Measurements from ENCODE around the gene PDF.
"Not testable (repeated sequence)": the region's sequence is repeated elsewhere in the genome, so short reads cannot be mapped to it uniquely, and the experiment has no call there.

The PDF gene, protein sequence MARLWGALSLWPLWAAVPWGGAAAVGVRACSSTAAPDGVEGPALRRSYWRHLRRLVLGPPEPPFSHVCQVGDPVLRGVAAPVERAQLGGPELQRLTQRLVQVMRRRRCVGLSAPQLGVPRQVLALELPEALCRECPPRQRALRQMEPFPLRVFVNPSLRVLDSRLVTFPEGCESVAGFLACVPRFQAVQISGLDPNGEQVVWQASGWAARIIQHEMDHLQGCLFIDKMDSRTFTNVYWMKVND

DNA sequence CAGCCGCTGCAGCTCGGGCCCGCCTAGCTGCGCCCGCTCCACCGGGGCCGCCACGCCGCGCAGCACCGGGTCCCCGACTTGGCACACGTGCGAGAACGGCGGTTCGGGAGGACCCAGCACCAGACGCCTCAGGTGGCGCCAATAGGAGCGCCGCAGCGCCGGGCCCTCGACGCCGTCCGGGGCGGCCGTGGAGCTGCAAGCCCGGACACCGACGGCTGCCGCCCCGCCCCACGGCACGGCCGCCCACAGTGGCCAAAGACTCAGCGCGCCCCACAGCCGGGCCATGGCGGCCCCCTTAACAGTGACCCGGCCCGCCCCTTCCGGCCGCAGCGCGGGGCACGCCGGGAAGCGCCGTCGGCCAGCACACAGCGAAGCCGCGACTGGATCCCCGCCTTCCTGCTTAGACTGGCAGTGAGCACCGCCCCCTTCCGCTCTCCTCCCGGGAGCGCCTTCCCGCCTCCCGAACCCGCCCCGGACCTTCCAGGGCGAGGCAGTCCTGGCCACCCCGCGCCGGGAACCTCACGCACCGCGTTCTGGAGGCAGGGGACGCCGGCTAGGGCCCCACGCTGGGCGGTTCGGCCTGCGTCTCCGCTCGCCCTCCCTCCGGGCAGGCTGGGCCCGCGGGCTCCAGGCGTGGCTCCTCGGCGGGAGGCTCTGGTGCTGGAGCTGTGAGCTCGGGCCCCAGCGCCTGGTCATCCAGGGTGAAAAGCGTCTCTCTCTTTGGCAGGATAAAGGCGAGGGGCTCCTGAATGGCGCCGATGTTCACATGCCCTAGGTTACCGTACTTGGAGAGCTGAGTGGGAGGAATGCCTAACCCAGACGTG lies at the start of gene PDF:
Gene PDF (minus strand): TSS at position 303 of the 824 bp plus-strand sequence. CDS start 18 bp downstream, at position 285.
- peak; percentile 82 to 83 for DNase-seq (ENCODE audit: low read depth in 2 of 2)

DNA sequence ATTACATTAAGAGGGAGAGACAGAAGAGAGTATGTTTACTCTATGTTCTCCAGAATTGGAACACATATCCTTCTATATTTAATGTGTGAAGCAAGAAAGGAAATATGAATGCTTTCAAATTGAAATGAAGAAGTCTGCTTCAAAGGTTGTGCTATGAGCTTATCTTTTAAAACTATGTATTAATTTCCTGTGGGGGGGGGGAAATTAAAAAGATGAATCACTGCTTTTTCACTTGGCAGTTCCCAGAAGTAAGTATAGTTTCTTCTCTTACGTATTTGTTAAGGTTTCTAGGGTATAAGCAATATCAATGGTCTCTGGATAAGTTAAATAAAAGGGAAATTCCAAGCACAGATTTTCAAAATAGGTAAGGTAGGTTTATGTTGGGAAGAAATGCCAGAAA lies 48.4 kb upstream of the PDF start:
- no peak for DNase-seq (ENCODE audit: low read depth in 2 of 2)

DNA sequence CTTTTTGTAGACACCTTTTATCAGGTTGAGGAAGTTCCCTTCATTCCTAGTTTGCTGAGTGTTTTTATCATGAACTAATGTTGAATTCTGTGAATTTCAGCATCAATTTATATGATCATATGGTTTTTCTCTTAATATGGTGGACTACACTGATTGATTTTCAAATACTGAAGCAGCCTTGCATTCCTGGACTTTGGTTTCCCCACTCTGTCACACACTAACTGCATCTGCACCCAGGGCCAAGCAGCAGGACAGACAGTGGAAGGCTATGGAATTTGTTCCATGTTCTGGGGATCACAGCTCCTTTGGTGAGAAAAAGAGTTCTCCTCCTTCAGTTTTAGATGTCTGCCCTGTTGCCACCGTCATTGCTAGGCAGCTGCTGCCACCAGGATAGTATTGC lies 47.6 kb upstream of the PDF start:
- no peak for DNase-seq (ENCODE audit: low read depth in 2 of 2)

DNA sequence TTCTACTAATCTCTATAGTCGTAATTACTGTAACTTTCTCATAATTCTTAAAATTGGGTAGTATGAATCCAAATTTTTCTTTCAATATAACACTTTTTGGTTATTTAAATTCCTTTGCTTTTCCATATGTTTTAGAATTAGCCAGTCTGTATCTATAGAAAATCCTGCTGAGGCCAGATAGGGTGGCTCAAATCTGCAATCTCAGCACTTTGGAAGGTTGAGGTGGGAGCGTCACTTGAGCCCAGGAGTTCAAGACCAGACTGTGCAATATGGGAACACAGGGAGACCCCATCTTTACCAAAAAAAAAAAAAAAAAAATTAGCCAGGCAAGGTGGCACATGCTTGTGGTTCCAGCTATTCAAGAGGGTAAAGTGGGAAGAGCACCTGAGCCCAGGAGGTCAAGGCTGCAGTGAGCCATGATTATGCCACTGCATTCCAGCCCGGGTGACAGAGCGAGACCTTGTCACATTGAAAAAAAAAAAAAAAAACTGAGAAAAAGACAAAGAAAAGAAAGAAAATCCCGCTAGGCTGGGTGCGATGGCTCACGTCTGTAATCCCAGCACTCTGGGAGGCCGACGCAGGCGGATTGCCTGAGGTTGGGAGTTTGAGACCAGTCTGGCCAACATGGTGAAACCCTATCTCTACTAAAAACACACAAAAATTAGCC lies 46.1 kb upstream of the PDF start:
- no peak for DNase-seq (ENCODE audit: low read depth in 2 of 2)

DNA sequence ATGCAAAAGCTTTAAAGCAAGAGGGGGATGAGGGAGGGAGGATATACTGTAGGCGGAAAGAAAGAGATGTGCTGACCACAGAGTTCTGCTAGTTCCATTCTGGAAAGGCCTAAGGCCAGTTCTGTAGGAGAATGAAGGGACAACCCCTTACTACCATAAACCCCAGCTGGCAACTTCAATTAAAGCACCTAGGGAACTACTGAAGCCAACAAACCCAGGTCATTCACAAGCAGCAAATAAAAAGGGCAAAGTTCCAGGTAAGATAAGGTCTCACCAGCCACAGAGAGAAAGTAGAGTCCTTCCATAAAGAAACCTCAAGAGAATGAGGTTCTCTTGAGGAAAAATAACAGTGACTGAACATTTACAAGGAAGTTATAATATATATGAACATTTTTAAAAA lies 42.6 kb upstream of the PDF start:
- no peak for DNase-seq (ENCODE audit: low read depth in 2 of 2)

DNA sequence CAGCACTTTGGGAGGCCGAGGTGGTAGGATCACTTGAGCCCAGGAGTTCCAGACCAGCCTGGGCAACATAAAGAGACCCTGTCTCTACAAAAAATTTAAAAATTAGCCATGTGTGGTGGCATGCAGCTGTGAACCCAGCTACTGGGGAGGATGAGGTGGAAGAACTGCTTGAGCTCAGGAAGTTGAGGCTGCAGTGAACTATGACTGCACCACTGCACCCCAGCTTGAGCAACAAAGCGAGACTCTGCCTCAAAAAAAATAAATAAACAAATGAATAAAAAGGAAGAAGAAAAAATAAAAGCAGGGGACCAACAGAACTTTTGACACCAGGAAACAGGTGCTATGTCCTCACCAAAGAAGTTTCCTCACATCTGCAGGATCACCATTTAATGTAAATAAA lies 41.2 kb upstream of the PDF start:
- DNase-seq (ENCODE audit: low read depth in 2 of 2) = no peak

DNA sequence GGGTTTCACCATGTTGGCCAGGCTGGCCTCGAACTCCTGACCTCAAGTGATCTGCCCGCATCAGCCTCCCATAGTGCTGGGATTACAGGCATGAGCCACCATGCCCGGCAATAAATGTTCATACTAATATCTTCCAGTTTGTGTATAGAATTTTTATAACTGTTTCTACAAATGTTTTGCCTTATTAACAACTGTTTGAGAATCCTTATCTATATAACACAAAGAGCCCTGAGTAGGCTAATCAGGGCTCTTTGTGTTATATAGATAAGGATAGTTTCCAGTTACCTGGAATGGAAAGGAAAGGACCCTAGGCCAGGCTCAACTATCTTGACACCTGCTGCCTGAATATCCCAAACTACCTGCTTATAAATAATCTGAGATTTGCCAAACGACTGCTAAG lies 38.5 kb upstream of the PDF start:
- DNase-seq (ENCODE audit: low read depth in 2 of 2) = no peak

DNA sequence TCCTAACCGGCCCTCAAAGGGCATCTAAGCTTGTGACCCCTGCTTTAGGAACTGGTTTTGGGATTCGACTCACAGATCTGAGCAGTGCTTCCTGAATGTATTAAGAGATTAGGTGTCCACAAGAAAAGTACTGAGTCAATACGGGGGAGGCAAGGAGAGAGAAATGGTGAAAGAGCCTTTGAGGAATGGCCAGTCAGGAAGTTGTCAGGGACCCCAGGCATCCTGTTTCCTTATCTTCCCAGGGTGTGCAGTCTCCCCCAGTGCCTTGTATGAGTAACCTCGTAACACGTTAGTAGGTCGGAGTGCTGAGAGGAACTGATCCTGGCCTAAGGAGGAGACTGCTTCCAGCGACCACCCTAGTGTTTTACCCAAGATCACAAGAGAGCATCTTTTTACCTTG lies 37.6 kb upstream of the PDF start:
- DNase-seq (ENCODE audit: low read depth in 2 of 2) = no peak

DNA sequence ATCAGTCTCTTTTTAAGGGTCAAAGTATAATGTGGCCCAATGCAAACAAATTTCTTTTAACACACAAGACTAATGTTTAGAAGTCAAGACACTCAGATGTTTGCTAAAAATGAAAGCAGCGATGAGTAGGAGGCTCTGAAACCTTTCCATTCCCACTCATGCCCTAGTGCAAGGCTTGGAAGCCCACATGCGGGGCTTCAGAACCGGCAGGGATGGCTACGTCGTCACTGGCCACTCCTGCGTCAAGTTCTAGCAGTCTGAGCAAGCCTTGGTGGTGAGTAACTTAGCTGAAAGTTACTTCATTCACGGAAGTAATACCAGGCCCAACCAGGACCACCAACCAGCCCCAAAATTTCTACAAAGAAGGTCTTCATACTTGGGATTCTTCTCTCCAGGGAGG lies 36.0 kb upstream of the PDF start:
- DNase-seq (ENCODE audit: low read depth in 2 of 2) = peak in 1 of 2 donors; percentile 25

DNA sequence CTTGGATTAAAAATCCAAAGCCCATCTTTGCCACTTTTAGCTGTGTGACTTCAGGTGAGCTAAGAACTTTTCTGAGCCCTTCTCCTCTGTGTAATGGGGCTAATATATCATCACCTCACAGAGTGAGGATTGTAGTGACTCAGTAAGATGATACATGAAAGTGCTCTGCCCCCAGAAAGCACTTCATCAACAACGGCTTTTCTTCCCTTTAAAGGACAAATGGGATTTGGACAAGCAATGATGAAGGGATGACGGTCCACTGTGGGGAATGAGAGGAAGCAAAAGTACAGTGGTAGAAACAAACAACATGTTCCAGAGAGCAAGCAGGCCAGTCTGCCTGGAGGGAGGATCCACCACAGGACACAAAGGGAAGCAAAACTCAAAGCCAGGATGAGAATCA lies 35.5 kb upstream of the PDF start:
- DNase-seq (ENCODE audit: low read depth in 2 of 2) = no peak

DNA sequence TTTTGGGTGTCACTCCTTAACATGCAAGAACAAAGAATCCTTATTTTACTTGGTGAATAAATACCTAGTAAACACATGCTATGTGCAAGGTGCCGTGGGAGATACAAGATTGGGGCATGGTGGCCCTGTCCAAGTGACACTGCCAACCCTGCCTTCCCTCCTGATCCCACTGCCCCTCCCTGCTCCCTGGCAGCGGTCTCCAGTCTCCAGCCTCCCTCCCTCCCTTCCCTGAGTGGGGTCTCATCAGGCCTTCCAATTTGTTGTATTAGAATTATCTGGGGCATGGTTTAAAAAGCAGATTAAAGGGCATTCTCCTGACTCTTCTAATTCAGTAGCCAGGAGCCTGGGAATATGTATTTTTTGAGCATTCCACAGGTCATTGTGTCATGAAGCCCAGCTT lies 33.7 kb upstream of the PDF start:
- no peak for DNase-seq (ENCODE audit: low read depth in 2 of 2)

DNA sequence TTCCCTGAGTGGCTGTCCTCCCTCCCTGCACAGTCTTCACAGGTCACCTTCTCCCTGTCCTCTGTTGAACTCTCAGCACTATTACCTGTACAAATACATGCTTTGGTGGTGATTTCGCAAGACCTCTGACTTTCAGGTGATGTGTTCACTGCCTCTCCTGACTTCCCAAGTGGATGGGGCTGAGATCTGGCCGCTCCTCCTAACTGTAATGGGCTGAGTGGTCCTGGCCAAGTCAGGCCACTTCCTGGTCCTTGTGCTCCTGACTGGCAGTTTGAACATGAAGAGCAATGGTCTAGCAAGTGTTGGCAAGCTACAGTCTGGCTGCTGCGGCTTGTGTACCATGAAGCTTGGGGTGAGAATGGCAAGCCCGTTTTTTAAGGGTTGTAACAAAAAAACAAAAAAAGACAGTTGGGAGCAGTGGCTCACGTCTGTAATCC lies 32.9 kb upstream of the PDF start:
- DNase-seq (ENCODE audit: low read depth in 2 of 2) = no peak

DNA sequence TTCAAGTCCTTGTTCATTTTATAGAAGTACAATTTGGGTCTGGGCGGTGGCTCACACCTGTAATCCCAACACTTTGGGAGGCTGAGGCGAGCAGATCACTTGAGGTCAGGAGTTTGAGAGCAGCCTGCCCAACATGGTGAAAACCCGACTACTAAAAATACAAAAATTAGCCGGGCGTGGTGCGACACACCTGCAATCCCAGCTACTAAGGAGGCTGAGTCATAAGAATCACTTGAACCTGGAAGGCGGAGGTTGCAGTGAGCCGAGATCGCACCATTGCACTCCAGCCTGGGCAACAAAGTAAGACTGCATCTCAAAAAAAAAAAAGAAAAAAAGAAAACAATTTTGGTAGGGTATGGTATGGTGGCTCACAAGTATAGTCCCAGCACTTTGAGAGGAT lies 29.7 kb upstream of the PDF start:
- not testable (repeated sequence) for DNase-seq (ENCODE audit: low read depth in 2 of 2)

DNA sequence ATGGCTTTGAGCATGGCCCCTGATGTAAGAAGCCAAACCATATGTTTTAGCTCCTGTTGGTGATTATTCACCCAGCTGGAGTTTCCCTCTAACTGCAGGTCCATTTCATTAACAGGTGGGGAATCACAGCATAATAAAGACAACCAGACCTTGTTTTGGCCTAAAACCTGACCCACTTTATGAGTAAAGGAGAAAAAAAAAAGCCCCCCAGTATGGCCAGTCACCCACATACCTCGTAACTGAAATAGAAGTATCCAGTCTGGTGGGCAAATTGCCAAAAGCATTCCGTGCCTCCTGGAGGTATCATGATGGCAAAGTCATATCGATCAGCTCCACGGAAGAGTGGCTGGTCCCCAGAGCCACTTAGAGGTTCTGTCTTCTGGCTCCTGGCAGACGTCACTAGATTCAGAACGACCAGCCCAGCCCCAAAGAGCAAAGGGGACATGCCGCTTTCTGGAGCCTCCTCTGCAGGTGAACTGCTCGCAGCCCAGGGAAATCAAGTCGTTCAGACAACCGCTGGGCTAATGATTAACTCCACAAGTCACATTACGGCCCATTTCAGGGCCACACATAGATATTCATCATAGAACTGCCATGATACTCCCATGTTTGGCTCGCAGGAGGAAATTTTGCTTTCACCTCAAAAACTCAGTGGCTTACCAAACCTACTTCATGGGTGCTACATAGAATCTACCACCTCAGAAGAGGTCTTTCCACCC lies 21.1 kb upstream of the PDF start, which contains the start of gene TMED6:
Gene TMED6 (minus strand): TSS at position 478 of the 719 bp plus-strand sequence. CDS start 33 bp downstream, at position 445.
- no peak for DNase-seq (ENCODE audit: low read depth in 2 of 2)

DNA sequence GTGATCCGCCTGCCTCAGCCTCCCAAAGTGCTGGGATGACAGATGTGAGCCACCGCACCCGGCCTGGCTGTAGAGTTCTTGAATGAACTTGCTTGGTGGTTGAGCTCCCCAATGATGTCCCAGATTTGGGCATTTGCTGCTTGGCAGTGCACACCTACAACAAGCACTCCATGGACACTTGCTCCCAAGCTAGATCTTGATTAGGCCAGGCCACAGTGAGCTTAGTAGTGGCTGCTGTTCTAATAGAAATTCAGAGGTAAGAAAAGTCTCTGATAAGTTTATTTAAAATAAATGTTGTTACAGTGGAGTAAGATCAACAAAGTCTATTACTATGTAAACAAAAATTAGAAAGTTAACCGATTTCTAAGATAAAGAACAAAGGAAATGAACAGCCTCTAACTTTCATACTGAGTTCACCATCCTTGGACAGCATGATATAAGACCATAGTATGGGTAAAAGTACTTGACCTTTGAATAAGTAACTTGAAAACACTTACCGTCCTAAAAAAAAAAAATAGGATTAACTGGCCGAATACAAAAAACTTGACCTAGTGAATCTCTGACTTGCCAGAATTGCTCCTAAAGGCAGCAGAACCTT lies 20.2 kb upstream of the PDF start:
- DNase-seq (ENCODE audit: low read depth in 2 of 2) = no peak

DNA sequence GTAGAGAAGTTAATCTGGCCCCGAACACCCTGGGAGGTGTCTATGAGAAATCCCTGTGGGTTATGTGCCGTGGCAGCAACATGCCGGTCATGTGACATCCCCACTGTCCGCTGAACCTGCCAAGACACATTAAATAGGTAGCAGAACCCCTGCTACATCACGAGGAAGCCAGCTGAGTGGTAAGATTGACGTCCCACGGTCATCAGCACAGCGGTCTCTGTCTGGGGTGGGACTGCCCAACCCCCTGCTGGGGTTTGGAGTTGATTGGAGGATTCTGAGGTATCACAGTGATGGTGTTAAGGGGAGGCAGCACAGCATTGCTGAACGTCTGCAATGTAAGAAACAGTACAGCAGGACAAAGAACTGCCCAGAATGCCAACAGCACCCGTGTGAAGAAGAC lies 19.1 kb upstream of the PDF start:
- no peak for DNase-seq (ENCODE audit: low read depth in 2 of 2)

DNA sequence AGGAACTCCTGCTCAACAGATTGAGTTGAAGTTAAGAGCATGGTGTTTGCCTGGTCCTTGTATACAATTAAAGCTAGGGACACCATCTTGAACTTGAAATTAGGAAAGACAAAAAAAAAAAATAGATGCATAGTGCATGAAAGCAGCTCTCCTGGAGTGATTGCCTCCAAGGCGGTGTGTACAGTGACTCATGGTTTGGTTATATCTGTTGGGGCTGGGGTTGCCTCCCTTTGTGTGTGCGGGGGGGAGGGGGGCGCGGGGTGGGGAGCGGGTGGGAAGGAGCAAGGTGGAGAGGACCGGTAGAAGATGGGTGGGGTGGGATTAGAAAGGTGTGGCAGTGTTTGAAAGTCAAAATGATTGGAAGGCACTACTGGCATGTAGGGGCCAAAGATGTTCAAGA lies 17.8 kb upstream of the PDF start:
- no peak for DNase-seq (ENCODE audit: low read depth in 2 of 2)

DNA sequence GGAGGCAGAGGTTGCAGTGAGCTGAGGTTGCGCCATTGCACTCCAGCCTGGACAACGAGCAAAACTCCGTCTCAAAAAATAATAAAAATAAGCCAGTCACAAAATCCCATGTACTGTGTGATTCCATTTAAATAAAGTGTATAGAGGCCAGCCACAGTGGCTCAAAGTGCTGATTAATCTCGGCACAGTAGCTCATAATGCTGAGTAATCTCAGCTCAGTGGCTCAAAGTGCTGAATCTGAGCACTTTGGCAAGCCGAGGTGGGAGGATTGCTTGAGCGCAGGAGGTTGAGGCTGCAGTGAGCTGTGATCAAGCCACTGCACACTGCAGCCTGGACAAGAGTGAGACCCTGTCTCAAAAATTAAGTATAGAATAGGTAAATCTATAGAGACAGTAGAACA lies 16.3 kb upstream of the PDF start:
- DNase-seq (ENCODE audit: low read depth in 2 of 2) = no peak

DNA sequence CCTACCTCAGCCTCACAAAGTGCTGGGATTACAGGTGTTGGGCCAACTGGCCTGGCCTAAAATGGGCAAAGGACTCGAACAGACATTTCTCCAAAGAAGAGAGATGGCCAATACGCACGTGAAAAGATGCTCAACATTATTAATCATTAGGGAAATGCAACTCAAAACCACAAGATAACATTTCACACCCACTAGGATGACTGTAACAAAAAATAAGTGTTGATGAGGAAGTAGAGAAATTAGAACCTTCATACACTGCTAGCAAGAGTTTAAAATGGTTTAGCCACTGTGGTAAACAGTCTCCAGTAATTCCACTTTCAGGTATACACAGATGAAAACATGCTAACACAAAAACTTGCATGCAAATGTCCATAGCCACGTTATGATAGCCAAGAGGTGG lies 15.5 kb upstream of the PDF start:
- DNase-seq (ENCODE audit: low read depth in 2 of 2) = no peak

DNA sequence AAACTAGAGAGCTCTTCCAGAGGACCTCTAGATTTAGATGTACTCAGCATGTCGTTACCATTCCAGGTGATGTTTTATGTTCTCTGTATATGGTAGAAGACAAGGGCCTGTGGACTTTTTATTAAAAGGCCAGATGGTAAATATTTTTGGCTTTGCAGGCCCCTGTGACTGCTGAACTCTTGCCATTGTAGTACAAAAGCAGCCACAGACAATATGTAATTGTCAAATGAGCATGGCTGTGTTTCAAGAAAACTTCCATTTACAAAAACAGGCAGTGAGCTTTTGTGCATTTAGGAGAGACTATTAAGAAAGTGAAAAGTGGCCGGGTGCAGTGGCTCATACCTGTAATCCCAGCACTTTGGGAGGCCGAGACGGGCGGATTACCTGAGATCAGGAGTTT lies 13.8 kb upstream of the PDF start:
- DNase-seq (ENCODE audit: low read depth in 2 of 2) = no peak

DNA sequence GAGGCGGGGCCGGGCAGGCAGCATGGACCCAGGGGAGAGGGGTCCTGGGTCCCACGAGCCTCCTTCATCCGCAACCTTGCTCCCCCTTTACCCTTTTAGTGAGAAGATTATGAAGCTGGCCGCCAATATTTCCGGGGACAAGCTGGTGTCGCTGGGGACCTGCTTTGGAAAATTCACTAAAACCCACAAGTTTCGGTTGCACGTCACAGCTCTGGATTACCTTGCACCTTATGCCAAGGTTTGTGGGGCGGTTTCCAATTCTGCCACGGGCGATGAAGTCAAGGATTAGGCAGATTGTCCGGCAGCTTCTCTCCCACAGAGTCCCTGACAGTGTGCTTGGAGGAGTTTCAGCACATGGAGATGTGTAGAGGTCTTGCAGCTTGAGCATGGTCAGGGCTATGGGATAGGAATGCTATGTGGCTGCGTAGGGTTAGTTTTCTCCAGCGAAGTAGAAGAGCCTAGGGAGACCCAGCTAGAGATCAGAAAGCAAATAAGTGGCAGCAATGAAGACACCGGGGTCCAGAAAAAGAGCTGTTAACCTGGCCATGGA lies 9.8 kb upstream of the PDF start:
- peak in 1 of 2 donors; percentile 22 for DNase-seq (ENCODE audit: low read depth in 2 of 2)
